ENCODE measurements around the gene SLC30A9.

- TF ChIP-seq BHLHE40 (IDR thresholded peaks at IDR 0.05; ENCODE audit: borderline replicate concordance in 1 of 2, low read depth in 2 of 2, low read length in 1 of 2): no peak
- no peak for TF ChIP-seq EGR1 (IDR thresholded peaks at IDR 0.05; ENCODE audit: borderline replicate concordance in 1 of 2, low read depth in 2 of 2, low read length in 2 of 2)
Observed at GRCh38 chr4:42136371-42136770, 146.0 kb downstream of the SLC30A9 start.
